MM.1S (cell line): ENCODE data around the gene PRSS8.

Experiments
- DNase-seq: peaks from one replicate; pipeline ENCODE4 v3.0.0-alpha.2; 2015
- H2AFZ ChIP-seq: fragments of 300-600 bp; sonication (generic); 2 replicates; pipeline ENCODE4 v1.6.0; 2016; ENCODE audit warnings: antibody characterized with exemption, low read length
- H3F3A ChIP-seq: fragments of 300-600 bp; sonication (generic); 2 replicates; pipeline ENCODE4 v1.6.1; 2016; ENCODE audit warnings: mild to moderate bottlenecking, antibody characterized with exemption, low read length, moderate library complexity, mixed read lengths; ENCODE audit not compliant: insufficient read depth
- H3K27ac ChIP-seq: fragments of 300-600 bp; sonication (generic); 2 replicates; pipeline ENCODE4 v1.5.1; 2016; ENCODE audit warnings: mild to moderate bottlenecking, low read length
- H3K27me3 ChIP-seq: fragments of 300-600 bp; sonication (generic); replicated peaks from 2 replicates; pipeline ENCODE4 v1.6.0; 2016; ENCODE audit warnings: low read length; ENCODE audit not compliant: insufficient read depth
- H3K36me3 ChIP-seq: fragments of 300-600 bp; sonication (generic); replicated peaks from 2 replicates; pipeline ENCODE4 v1.6.1; 2016; ENCODE audit warnings: mild to moderate bottlenecking, low read length, mixed read lengths; ENCODE audit not compliant: insufficient read depth
- H3K4me1 ChIP-seq: fragments of 300-600 bp; sonication (generic); 2 replicates; pipeline ENCODE4 v1.6.1; 2016; ENCODE audit warnings: low read length, mixed read lengths
- H3K4me2 ChIP-seq: fragments of 300-600 bp; sonication (generic); 2 replicates; pipeline ENCODE4 v1.6.0; 2016; ENCODE audit warnings: low read depth, low read length
- H3K4me3 ChIP-seq: fragments of 300-600 bp; sonication (generic); 2 replicates; pipeline ENCODE4 v1.5.1; 2016; ENCODE audit warnings: low read length, mixed read lengths
- H3K79me2 ChIP-seq: fragments of 300-600 bp; sonication (generic); 2 replicates; pipeline ENCODE4 v1.6.1; 2016; ENCODE audit warnings: mixed run types, low read length, mixed read lengths
- H3K9ac ChIP-seq: fragments of 300-600 bp; sonication (generic); 2 replicates; pipeline ENCODE4 v1.6.1; 2016; ENCODE audit warnings: low read length, mixed read lengths
- H3K9me2 ChIP-seq: fragments of 300-600 bp; sonication (generic); replicated peaks from 2 replicates; pipeline ENCODE4 v1.6.1; 2016; ENCODE audit warnings: mild to moderate bottlenecking, low read length, mixed read lengths; ENCODE audit not compliant: insufficient read depth
- H3K9me3 ChIP-seq: fragments of 300-600 bp; sonication (generic); replicated peaks from 2 replicates; pipeline ENCODE4 v1.6.1; 2016; ENCODE audit warnings: mild to moderate bottlenecking, low read length, mixed read lengths; ENCODE audit not compliant: insufficient read depth
- H4K20me1 ChIP-seq: fragments of 300-600 bp; sonication (generic); 2 replicates; pipeline ENCODE4 v1.6.1; 2016; ENCODE audit warnings: mild to moderate bottlenecking, low read length, moderate library complexity, mixed read lengths; ENCODE audit not compliant: insufficient read depth
- CTCF ChIP-seq: fragments of 300-600 bp; sonication (generic); IDR thresholded peaks from 2 replicates; pipeline ENCODE4 v1.5.1; 2016; ENCODE audit warnings: antibody characterized with exemption, low read length, mixed read lengths
- EZH2 ChIP-seq: fragments of 300-600 bp; sonication (generic); optimal IDR thresholded peaks from 2 replicates; pipeline ENCODE3; 2017; ENCODE audit warnings: low read depth, mild to moderate bottlenecking, antibody characterized with exemption, low read length, mixed read lengths
- EZH2phosphoT487 ChIP-seq: fragments of 300-600 bp; sonication (generic); IDR thresholded peaks from 2 replicates; pipeline ENCODE4 v1.6.1; 2018; ENCODE audit warnings: antibody characterized with exemption, low read length

The PRSS8 gene

GRCh38 chr16:31135535-31136286, at the start of gene PRSS8:
PRSS8 (minus strand) TSS chr16:31135727; CDS start chr16:31135498, 229 bp downstream.
- H3K4me3 ChIP-seq: no peak within 1 kb of the TSS
- H3K79me2 ChIP-seq: no peaks in the 10 kb centered on the region

GRCh38 chr16:31184888-31185287, 49.4 kb upstream of the PRSS8 start:
- Histone ChIP-seq H3F3A (peaks cover 4% of the 10 kb centered on the region; the same call in 1 of the 2 replicates), H3K9me3 (no peaks in the 10 kb centered on the region), H2AFZ (no peak overlapping the region), H3K27ac (no peak overlapping the region), H3K9me2 (no peaks in the 10 kb centered on the region), H3K27me3 (no peaks in the 10 kb centered on the region), H3K4me2 (no peak overlapping the region), H3K4me3 (no peak overlapping the region), H3K79me2 (peaks cover 90% of the 10 kb centered on the region), H3K36me3 (peaks cover 47% of the 10 kb centered on the region), H3K9ac (no peak overlapping the region), H3K4me1 (peaks cover 7% of the 10 kb centered on the region), H4K20me1 (peaks cover 38% of the 10 kb centered on the region)
- no peak for DNase-seq
- TF ChIP-seq EZH2phosphoT487: no peak
- no peak for TF ChIP-seq CTCF

More at GRCh38 chr16:31135535-31136286, at the start of gene PRSS8:
- Histone ChIP-seq H3K4me2 (no peak within 1 kb of the TSS), H4K20me1 (no peaks in the 10 kb centered on the region), H3K9me2 (no peaks in the 10 kb centered on the region), H3K9me3 (no peaks in the 10 kb centered on the region), H3F3A (no peaks in the 10 kb centered on the region), H3K27ac (no peak within 1 kb of the TSS), H3K4me1 (no peaks in the 10 kb centered on the region), H2AFZ (no peak within 1 kb of the TSS), H3K9ac (no peak within 1 kb of the TSS), H3K27me3 (no peaks in the 10 kb centered on the region), H3K36me3 (no peaks in the 10 kb centered on the region)
- TF ChIP-seq EZH2phosphoT487 (no peak), CTCF (no peak), EZH2 (no peak)
- no peak for DNase-seq

GRCh38 chr16:31183432-31184428, 48.2 kb upstream of the PRSS8 start:
- H3K4me1 ChIP-seq: peaks cover 12% of the 10 kb centered on the region
- peaks cover 84% of the 10 kb centered on the region for H3K79me2 ChIP-seq
- no peaks in the 10 kb centered on the region for H3K9me3 ChIP-seq
- no peaks in the 10 kb centered on the region for H3K27me3 ChIP-seq
- DNase-seq: no peak
- H3K4me2 ChIP-seq: no peak overlapping the region
- no peaks in the 10 kb centered on the region for H3K9me2 ChIP-seq
- peaks cover 39% of the 10 kb centered on the region for H4K20me1 ChIP-seq
- H3F3A ChIP-seq: peaks cover 8% of the 10 kb centered on the region
- peaks cover 37% of the 10 kb centered on the region for H3K36me3 ChIP-seq
- H2AFZ ChIP-seq: no peak overlapping the region
- H3K9ac ChIP-seq: no peak overlapping the region
- no peak for TF ChIP-seq EZH2phosphoT487
- no peak for TF ChIP-seq CTCF
- no peak for TF ChIP-seq EZH2
- no peak overlapping the region for H3K27ac ChIP-seq
- no peak overlapping the region for H3K4me3 ChIP-seq
